ENCODE measurements around the gene RNF167. TPM values are rescaled to one million over a fixed set of nuclear protein-coding genes. Genes with fewer than 3 reads are reported as not detected.

The RNF167 gene
- total and polyA plus RNA-seq, 2 donors: 15.3 to 119 TPM

DNA sequence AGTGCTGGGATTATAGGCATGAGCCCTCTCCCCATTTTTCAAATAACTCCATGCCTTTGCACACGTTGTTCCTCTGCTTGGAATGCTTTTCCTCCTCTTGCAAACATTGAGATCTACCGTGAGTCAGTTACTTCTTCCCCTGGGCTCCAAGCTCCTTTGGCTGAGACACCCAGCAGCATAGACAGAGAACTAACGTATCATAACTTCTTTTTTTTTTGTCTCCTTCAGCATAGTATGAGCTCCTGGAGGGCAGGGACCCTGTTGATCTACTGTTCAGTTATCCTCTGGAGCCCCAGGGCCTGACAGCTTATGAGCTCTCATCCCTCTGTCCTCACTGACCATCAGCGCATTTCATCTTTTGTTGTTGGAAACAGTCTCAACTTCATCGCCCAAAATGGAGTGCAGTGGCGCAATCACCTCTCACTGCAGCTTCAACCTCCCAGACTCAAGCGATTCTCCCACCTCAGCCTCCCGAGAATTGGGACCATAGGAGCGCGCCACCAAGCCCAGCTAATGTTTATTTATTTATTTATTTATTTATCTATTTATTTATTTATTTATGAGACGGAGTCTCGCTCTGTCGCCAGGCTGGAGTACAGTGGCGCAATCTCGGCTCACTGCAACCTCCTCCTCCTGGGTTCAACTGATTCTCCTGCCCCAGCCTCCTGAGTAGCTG, 25.4 kb downstream of the RNF167 start:
- no peak for DNase-seq (ENCODE audit: extremely low spot score)
- no peak overlapping the region for H3K4me3 ChIP-seq (ENCODE audit: low read depth, low read length)
- no peaks in the 10 kb centered on the region for H3K36me3 ChIP-seq (ENCODE audit: insufficient read depth)
- WGBS: 96% methylated on average over 15 of the region's 15 CpGs
- H3K27ac ChIP-seq (ENCODE audit: low read depth): no peak overlapping the region
- no peaks in the 10 kb centered on the region for H3K4me1 ChIP-seq (ENCODE audit: insufficient read depth)

DNA sequence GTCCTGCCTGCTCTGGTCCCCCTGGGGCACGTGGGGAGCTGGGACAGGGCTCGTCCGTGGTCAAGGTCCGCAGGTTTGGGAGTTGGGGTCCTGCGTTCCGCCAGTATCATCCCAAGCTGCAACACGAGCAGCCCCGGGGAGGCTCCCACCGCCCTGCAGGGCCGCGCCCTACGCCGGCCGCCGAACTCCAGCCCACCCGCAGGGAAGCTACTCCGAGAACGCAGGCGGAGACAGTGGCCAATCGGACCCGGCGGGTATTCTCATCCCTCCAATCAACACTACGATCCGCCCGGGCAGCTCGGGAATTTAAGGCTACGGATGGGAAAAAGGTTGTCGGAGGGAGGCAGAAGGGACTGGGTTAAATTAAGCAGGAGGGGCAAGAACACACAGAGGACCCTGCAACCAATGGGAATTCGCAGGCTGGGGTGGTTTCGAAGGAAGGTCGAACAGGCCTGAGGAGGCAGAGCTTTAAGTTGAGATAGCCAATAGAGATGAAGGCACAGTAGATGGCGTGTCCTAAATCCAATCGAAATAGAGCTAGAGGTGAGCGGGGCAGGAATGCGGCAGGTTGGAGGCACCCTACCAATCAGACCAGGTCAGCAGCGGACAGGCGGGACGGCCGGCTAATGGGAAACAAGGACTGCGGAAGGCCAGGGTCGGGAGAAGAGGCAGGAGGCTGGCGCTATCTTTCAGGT, 26.9 kb downstream of the RNF167 start:
- H3K4me3 ChIP-seq (ENCODE audit: low read depth, low read length): peak overlapping the region; percentile 50
- peak; percentile 99 for DNase-seq (ENCODE audit: extremely low spot score)
- H3K36me3 ChIP-seq (ENCODE audit: insufficient read depth): no peaks in the 10 kb centered on the region
- H3K4me1 ChIP-seq (ENCODE audit: insufficient read depth): no peaks in the 10 kb centered on the region
- WGBS: under 1% methylated on average over 42 of the region's 42 CpGs
- H3K27ac ChIP-seq (ENCODE audit: low read depth): peak overlapping the region; percentile 68

DNA sequence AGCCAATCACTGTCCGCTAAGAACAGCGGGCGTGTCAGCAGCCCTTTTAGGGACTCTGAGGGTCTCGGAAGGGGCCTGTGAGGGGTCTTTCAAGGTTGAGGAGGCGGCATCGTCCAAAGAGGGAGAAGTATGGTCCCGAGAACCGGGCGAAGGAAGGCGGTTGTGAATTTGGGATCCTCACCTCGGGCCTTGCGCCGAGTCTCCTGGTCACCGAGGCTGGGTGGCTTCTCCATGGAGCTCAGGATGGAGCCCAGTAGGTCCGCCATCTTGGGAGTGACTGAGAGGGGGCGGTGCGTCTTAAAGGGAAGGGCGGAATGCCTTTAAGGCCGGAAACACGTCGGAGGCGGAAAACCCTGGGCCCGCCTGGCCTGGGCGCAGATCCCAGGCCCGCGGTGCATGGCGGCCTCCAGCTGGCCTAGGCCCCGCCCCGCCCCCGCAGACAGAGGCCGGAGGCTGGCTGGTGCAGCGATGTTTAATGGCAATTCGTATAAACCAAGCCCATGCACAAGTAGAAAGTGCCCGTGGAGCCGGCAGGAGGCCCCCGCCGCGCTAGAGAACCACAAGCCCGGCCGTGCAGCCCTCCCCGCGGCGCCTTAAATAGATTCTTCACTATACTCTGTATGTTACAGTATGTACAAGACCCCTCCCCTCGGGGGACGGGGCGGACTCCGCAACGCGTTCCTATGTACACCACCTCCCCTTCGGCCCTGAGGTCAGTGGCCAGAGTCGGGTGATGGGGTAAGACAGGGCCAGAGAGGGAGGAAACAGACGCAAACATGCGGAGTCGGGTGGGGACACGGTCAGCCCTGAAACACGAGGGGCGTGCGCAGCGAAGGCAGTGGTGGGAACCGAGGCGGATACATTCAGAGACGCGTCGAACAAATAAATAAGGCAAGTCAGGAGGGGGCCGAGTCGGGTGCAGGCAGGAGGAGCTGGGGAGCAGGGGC, 27.7 kb downstream of the RNF167 start, which contains the start of gene SPAG7:
Gene SPAG7 (minus strand): TSS at position 279 of the 947 bp plus-strand sequence. CDS start 13 bp downstream, at position 266.
- H3K4me1 ChIP-seq (ENCODE audit: insufficient read depth): no peaks in the 10 kb centered on the region
- H3K4me3 ChIP-seq (ENCODE audit: low read depth, low read length): peak within 1 kb of the TSS; percentile 50
- peak; percentile 93 for DNase-seq (ENCODE audit: extremely low spot score)
- H3K27ac ChIP-seq (ENCODE audit: low read depth): peak within 1 kb of the TSS; percentile 88
- H3K36me3 ChIP-seq (ENCODE audit: insufficient read depth): no peaks in the 10 kb centered on the region
- under 1% methylated on average over 66 of the region's 66 CpGs for WGBS

DNA sequence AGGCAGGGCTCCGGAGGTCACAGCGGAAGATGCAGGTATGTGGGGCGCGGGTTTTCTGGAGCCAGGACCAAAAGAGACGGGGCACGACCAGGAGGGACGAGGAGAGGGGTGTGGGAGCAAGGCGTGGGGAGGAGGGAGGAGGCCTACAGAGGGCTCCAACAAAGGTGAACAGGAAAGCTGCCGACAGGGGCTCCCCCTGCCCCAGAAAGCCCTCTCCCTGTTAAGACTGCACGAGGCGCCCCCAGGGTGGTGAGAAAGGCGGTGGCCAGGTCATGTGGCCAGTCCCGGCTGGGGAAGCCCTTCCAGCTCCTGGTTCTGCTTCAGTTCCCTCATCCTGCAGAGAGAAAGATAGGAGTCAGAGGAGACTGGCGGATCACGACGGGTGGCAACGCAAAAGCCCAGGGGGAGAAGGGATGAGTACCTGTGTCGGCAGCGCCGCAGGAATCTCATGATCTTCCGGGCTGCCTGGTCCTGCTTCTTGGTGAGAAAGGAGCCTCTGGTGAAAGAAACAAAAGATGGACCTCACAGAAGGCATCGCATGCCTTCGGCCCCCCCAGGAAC, 28.5 kb downstream of the RNF167 start:
- Histone ChIP-seq H3K4me1 (ENCODE audit: insufficient read depth) (no peaks in the 10 kb centered on the region), H3K4me3 (ENCODE audit: low read depth, low read length) (peak overlapping the region; percentile 43)
- 24% methylated on average over 23 of the region's 23 CpGs for WGBS

DNA sequence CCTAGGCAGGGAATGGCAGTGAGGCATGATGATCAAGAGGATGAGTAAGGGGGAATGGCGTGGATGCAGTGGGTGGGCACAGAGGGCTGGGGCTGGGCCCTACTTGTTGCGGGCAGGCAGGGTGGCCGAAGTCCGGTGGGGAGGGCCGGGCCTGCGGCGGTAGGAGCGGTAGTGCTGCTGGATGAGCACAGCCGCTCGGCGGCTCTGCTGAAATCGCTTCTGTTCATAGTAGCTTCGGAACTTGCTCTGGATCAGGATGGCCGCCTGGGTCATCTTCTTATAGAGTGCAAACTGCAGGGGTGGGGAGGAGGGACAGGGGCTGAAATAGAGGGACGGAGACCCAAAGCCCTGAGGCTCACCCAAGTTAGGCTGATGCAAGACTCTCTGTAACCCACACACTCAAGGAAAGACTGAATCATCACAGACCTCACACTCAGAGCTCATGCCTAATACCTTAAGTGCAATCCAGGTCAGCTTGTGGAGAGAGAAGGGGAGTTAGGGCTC, 29.0 kb downstream of the RNF167 start:
- 51% methylated on average over 15 of the region's 15 CpGs for WGBS
- peak overlapping the region; percentile 64 for H3K27ac ChIP-seq (ENCODE audit: low read depth)
- no peak overlapping the region for H3K4me3 ChIP-seq (ENCODE audit: low read depth, low read length)
- H3K36me3 ChIP-seq (ENCODE audit: insufficient read depth): no peaks in the 10 kb centered on the region
- no peak for DNase-seq (ENCODE audit: extremely low spot score)
- H3K4me1 ChIP-seq (ENCODE audit: insufficient read depth): no peaks in the 10 kb centered on the region

More for the DNA sequence above, 28.5 kb downstream of the RNF167 start:
- Histone ChIP-seq H3K27ac (ENCODE audit: low read depth) (peak overlapping the region; percentile 64), H3K36me3 (ENCODE audit: insufficient read depth) (no peaks in the 10 kb centered on the region)
- no peak for DNase-seq (ENCODE audit: extremely low spot score)

DNA sequence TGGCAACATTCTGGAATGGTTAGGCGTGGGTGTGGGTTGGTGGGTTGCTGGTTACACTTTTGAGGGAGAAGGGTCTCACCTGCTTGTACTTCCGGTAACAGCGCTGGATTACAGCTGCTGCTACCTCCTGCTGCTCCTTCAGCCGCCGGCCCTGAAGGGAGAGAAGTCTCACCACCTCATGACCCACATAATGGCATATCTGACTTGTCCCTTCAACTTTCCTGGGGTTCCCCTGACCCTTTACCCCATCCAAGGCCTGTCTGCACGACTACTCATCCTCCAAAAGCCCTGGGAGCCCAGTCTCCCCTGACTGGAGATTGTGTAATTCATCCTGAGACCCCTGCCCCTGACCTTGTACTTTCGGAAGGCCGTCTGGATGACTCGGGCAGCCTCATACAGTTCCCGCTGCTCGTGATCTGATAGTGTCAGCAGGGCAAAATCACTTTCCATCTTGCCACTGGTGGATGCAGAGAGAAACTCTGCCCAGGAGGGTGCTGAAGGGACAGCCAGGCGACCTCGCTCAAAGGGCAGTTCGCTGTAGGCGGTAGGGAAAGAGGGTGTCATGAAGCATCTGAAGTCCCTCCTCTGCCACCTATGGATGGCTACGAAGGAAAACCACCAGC, 29.6 kb downstream of the RNF167 start:
- H3K4me3 ChIP-seq (ENCODE audit: low read depth, low read length): no peak overlapping the region
- no peak for DNase-seq (ENCODE audit: extremely low spot score)
- H3K27ac ChIP-seq (ENCODE audit: low read depth): no peak overlapping the region
- no peaks in the 10 kb centered on the region for H3K4me1 ChIP-seq (ENCODE audit: insufficient read depth)
- 80% methylated on average over 16 of the region's 16 CpGs for WGBS
- no peaks in the 10 kb centered on the region for H3K36me3 ChIP-seq (ENCODE audit: insufficient read depth)

DNA sequence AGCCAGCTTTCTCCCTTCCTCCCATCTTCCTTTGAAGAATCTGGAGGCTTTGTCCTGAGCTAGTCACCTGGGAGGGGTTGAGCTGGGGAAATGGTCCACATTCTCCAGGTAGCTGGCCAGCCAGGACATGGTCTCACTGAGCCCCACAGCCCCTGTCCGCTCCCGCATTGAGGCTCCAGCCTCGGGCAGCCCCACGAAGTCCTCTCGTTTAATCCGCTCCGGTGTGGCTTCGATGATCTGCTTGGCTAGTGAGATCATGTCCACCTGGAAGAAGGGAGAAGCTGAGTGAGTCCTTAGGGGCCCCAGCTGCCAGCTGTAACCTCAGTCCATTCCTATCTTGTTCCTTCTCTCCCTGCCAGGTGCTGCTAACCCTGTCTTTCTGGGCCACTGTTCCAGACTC, 30.2 kb downstream of the RNF167 start:
- H3K4me1 ChIP-seq (ENCODE audit: insufficient read depth): no peaks in the 10 kb centered on the region
- no peak overlapping the region for H3K4me3 ChIP-seq (ENCODE audit: low read depth, low read length)
- WGBS: 88% methylated on average over 8 of the region's 8 CpGs
- H3K36me3 ChIP-seq (ENCODE audit: insufficient read depth): no peaks in the 10 kb centered on the region
- DNase-seq (ENCODE audit: extremely low spot score): no peak
- no peak overlapping the region for H3K27ac ChIP-seq (ENCODE audit: low read depth)

DNA sequence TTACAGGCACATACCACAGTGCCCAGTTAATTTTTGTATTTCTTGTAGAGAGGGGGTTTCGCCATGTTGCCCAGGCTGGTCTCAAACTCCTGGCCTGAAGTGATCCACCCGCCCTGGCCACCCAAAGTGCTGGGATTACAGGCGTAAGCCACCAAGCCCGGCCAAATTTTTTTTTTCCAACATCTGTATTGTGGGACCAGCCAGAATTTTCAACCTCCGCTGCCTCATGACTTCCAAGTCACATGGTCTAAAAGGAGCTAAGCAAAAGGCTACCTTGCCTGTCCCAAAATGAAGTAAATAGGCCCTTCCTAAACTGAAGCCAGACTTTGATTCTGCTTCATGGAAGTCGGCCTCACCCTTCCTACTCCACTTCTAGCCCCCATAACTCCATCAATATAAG, 31.8 kb downstream of the RNF167 start:
- H3K27ac ChIP-seq (ENCODE audit: low read depth): no peak overlapping the region
- no peaks in the 10 kb centered on the region for H3K4me1 ChIP-seq (ENCODE audit: insufficient read depth)
- 75% methylated on average over 6 of the region's 6 CpGs for WGBS
- no peak for DNase-seq (ENCODE audit: extremely low spot score)
- no peak overlapping the region for H3K4me3 ChIP-seq (ENCODE audit: low read depth, low read length)
- no peaks in the 10 kb centered on the region for H3K36me3 ChIP-seq (ENCODE audit: insufficient read depth)

DNA sequence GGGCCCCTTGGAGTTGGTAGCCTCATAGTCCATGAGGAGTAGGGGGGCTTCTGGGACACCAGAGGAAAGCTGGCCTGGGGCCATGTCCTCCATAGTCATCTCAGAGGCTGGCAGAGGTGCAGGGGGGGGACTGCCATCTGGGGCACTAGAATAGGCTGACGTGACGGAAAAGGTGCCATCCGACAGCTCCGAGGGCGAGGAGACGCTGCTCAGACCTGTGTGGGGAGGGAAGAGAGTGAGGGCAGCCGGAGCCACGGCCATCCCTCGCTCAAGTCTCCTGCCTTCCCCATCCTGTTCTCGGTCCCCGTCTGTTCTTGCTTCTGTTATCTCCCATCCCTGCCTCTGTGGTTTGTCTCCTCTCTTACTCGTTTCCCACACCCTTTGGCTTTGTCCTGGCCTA, 32.3 kb downstream of the RNF167 start:
- H3K36me3 ChIP-seq (ENCODE audit: insufficient read depth): no peaks in the 10 kb centered on the region
- no peak for DNase-seq (ENCODE audit: extremely low spot score)
- WGBS: 89% methylated on average over 12 of the region's 12 CpGs
- H3K4me3 ChIP-seq (ENCODE audit: low read depth, low read length): no peak overlapping the region
- H3K4me1 ChIP-seq (ENCODE audit: insufficient read depth): no peaks in the 10 kb centered on the region
- H3K27ac ChIP-seq (ENCODE audit: low read depth): no peak overlapping the region

DNA sequence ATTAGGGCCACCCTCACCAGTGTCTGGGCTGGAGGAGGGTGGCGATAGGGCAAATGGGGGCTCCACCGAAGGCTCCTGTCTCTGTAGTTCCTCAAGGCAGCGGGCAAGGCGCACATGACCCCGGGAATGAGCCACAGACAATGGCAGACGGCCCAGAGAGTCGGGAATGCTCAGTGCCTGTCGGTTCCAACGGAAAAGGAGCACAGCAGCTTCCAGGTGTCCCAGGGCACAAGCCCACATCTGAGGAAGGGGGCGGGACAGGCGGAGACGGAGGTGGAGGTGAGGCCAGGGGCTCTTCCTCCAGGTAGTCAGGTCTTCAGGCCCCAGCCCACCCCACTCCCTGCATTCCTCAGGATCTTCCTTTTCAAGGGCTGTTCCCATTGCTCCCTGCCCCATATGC, 32.7 kb downstream of the RNF167 start:
- 80% methylated on average over 12 of the region's 12 CpGs for WGBS
- Histone ChIP-seq H3K4me1 (ENCODE audit: insufficient read depth) (no peaks in the 10 kb centered on the region), H3K36me3 (ENCODE audit: insufficient read depth) (no peaks in the 10 kb centered on the region), H3K27ac (ENCODE audit: low read depth) (no peak overlapping the region), H3K4me3 (ENCODE audit: low read depth, low read length) (no peak overlapping the region)
- DNase-seq (ENCODE audit: extremely low spot score): no peak

DNA sequence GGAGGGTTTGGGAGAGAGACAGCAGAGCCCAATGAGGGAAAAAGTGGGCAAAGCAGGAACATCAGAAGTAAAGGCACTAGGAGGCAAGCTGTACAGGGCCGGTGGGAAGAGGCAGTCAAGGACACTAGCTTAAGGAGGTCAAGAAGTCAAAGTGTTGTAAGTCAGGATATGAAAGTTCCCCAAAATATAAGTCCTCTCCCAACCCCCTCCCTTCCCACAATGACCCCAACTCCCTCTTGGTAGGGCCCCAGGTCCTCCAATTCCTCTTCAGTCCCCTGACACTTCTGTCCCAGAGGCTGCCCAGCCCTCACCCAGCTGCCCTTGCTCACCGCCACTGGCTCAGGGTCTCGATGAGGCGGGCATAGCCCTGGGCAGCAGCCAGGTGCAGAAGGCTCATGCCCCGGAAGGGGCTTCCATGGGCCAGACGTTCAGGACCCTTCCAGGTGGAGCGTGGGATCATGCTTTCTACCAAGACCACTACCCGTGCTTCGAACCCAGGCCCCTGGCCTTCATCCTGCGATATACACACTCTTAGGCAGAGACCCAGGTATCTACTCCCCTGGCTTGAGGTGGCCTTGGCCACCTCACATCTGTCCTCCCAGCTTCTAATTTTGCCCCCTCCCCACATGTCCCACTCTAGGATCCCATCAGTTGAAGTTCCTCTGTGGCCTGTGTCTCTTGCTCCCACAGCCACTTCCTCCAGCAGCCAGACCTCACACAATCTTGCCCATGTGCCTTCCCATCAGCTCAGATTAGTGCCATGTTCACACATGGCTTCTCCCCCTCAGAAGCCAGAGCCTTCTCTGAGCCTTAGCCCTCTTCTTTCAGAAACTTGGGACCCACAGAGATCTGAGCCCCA, 33.4 kb downstream of the RNF167 start:
- Histone ChIP-seq H3K4me1 (ENCODE audit: insufficient read depth) (no peaks in the 10 kb centered on the region), H3K4me3 (ENCODE audit: low read depth, low read length) (no peak overlapping the region), H3K36me3 (ENCODE audit: insufficient read depth) (peaks cover 2% of the 10 kb centered on the region), H3K27ac (ENCODE audit: low read depth) (no peak overlapping the region)
- WGBS: 90% methylated on average over 10 of the region's 10 CpGs
- no peak for DNase-seq (ENCODE audit: extremely low spot score)

DNA sequence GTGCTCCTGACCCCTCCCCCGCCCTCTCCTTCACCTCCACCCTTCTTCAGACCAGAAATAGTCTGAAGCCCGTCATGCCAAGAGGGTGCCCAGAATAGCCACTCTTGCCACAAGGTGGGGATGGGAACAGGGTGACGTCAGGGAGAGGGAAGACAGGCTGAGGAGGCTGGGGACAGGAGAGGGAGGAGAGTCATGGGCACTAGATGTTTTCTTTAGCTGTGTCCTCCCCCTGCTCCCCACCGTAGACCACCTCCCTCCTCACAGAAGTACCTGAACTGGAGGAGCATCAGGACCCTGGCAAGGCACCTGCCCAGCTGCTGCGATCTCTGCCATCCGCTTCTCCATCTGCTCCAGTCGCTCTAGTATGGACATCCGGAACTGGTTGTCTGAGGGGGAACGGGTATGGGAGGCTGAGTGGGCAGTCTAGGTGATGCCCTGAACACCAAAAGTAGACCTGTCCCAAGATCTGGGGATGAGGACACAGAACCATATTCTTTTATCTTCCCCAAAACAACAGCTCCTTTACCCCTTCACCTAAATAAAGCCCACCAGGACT, 34.1 kb downstream of the RNF167 start:
- H3K4me3 ChIP-seq (ENCODE audit: low read depth, low read length): no peak overlapping the region
- no peaks in the 10 kb centered on the region for H3K4me1 ChIP-seq (ENCODE audit: insufficient read depth)
- H3K27ac ChIP-seq (ENCODE audit: low read depth): no peak overlapping the region
- H3K36me3 ChIP-seq (ENCODE audit: insufficient read depth): peaks cover 2% of the 10 kb centered on the region
- 87% methylated on average over 9 of the region's 9 CpGs for WGBS
- DNase-seq (ENCODE audit: extremely low spot score): no peak

Measured in urinary bladder (tissue), 4 donors.